B cell (primary cell): Measurements from ENCODE around the gene SCUBE1.

Experiments used
- CTCF ChIP-seq: fragments of 200-600 bp; IDR thresholded peaks from one replicate; pipeline ENCODE4 v1.8.0; 2022; ENCODE audit warnings: antibody characterized with exemption, mild to moderate bottlenecking
- EZH2 ChIP-seq: IDR thresholded peaks from 2 replicates; pipeline ENCODE4 v1.6.1; 2012; ENCODE audit warnings: borderline replicate concordance, low read depth, mild to moderate bottlenecking, moderate library complexity, low read length; ENCODE audit not compliant: insufficient read depth, poor library complexity, severe bottlenecking

DNA sequence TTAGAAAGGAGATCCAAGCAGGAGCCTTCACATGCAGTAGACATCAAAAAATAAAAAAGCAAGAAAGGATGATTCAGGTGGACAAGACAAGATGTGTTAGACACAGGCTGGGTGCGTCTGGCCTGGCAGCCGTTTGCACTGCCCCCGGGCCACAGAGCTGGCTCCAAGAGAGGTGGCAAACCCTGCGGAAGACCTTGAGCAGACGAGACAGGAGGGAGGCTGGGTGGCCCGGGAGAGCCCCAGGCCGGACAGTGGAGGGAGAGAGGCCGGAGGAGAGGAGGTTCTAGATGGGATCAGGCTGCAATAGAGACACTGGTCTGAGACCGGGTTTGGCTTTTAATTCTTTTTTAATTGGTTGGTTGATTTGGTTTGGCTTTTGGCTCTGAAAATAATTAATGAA is 86.6 kb downstream of the SCUBE1 start:
- TF ChIP-seq CTCF, result no peak
- no peak for TF ChIP-seq EZH2
